SK-N-SH treated with all-trans-retinoic acid at 6 μM for 48 hours (cell line): ENCODE measurements around the gene OLA1.

Experiments
- ARNTL ChIP-seq: fragments of 450-650 bp; formaldehyde crosslinking; IDR thresholded peaks from 2 replicates; pipeline ENCODE4 v1.5.0; 2020; ENCODE audit warnings: low read depth, mild to moderate bottlenecking, moderate library complexity, borderline replicate concordance
- SNAI2 ChIP-seq: fragments of 250-450 bp; sonication (Bioruptor Pico); IDR thresholded peaks from 2 replicates; pipeline ENCODE4 v1.5.0; 2020; ENCODE audit warnings: mild to moderate bottlenecking, moderate library complexity
- ZFP3 ChIP-seq: fragments of 250-450 bp; sonication (Bioruptor Pico); IDR thresholded peaks from 2 replicates; pipeline ENCODE4 v1.5.0; 2020; ENCODE audit warnings: mild to moderate bottlenecking, moderate library complexity
- ZFP30 ChIP-seq: fragments of 450-650 bp; formaldehyde crosslinking; IDR thresholded peaks from 2 replicates; pipeline ENCODE4 v1.5.0; 2022; ENCODE audit warnings: mild to moderate bottlenecking, moderate library complexity
- TF ChIP-seq, protein P1 (sequence below): fragments of 250-450 bp; sonication (Bioruptor Pico); IDR thresholded peaks from 2 replicates; pipeline ENCODE4 v1.8.0; 2020; ENCODE audit warnings: mild to moderate bottlenecking, moderate library complexity, borderline replicate concordance

GRCh38 chr2:174074831-174075230 is 173.5 kb downstream of the OLA1 start:
- TF ChIP-seq, protein P1, sequence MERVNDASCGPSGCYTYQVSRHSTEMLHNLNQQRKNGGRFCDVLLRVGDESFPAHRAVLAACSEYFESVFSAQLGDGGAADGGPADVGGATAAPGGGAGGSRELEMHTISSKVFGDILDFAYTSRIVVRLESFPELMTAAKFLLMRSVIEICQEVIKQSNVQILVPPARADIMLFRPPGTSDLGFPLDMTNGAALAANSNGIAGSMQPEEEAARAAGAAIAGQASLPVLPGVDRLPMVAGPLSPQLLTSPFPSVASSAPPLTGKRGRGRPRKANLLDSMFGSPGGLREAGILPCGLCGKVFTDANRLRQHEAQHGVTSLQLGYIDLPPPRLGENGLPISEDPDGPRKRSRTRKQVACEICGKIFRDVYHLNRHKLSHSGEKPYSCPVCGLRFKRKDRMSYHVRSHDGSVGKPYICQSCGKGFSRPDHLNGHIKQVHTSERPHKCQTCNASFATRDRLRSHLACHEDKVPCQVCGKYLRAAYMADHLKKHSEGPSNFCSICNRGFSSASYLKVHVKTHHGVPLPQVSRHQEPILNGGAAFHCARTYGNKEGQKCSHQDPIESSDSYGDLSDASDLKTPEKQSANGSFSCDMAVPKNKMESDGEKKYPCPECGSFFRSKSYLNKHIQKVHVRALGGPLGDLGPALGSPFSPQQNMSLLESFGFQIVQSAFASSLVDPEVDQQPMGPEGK = no peak
- TF ChIP-seq SNAI2 (CRISPR knock-in tag) (no peak), ZFP30 (CRISPR knock-in tag) (no peak), ARNTL (CRISPR knock-in tag) (no peak), ZFP3 (CRISPR knock-in tag) (no peak)
